CMK (cell line): ENCODE measurements around the gene AKT3.

Experiments used
- DNase-seq: peaks from one replicate; pipeline ENCODE4 v3.0.0-alpha.2; 2010; ENCODE audit warnings: low read depth

Gene AKT3

GRCh38 chr1:243550276-243550675 lies 299.8 kb downstream of the AKT3 start:
- no peak for DNase-seq

GRCh38 chr1:243549791-243550190 lies 300.3 kb downstream of the AKT3 start:
- DNase-seq: no peak

- no peak for DNase-seq
Measured at GRCh38 chr1:243549108-243549507, 300.9 kb downstream of the AKT3 start.

DNA sequence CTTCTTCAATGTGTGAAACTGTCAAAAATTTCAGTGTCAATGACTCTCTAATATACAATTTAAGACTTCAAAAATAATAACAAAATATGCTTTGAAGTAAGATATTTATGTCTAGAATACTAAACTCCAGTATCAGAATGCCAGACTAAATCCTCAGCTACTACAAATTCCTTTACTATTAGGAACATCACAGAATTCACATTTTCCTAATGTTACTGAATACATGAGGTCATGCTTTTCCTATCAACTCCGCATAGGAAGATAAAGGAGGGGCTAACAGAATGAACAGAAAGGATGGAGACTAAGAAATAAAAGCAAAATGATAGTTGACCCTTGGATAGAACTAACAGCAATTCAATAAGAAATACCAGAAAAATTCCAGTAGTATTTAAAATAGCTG lies 301.5 kb downstream of the AKT3 start:
- DNase-seq: no peak

GRCh38 chr1:243547891-243548290 lies 302.2 kb downstream of the AKT3 start:
- no peak for DNase-seq

GRCh38 chr1:243546457-243546856 lies 303.6 kb downstream of the AKT3 start:
- no peak for DNase-seq

GRCh38 chr1:243543501-243543900 lies 306.5 kb downstream of the AKT3 start:
- DNase-seq: no peak

DNA sequence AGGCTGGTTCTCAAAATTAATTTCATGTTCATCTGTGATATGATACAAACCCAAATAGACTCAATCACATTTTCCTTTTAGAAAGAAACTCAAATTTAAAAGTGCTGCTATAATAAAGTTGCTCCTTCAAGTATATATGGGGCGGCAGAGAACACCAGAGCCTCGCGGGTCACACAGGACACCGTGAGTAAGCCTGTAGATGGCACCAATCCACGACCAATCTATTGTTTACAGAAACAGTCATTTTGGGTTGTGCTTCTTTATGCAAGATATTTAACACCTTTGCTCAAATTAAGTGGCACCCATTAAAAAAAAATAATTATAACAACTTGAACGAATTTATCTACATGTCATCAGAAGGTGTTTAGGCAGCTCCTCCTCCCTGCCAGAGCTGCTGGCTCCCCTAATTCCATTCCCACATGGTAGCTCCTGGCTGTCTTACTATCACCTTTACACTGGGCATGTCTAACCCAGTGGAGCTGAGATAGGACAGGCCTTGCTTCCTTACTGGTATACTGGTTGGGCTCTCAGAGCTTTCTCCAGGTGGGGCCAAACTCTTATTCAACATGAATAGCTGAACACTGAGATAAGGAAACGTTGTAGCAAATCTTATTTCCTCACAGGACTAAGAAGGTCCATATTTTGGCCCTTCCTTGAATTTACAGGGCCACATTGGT lies 307.2 kb downstream of the AKT3 start:
- no peak for DNase-seq

DNA sequence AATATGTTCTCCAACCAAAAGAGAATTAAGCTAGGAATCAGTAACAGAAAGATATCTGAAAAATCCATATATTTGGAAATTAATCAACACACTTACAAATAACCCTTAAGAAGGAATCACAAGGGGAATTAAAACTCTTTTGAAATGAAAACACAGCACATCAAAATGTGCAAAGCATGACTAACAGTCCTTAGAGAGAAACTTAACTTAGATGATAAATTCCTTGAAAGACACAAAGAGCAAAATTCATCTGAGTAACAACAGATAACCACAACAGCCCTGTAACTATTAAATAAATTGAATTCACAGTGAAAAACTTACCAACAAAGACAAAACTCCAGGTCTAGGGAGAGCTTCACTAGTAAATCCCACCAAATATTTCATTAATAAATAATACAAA lies 310.4 kb downstream of the AKT3 start:
- no peak for DNase-seq

- no peak for DNase-seq
Measured at GRCh38 chr1:243535014-243535413, 315.0 kb downstream of the AKT3 start.

- DNase-seq: no peak
Measured at GRCh38 chr1:243529512-243529911, 320.5 kb downstream of the AKT3 start.

GRCh38 chr1:243528459-243529121 lies 321.5 kb downstream of the AKT3 start:
- DNase-seq: no peak

- no peak for DNase-seq
Measured at GRCh38 chr1:243526180-243526579, 323.9 kb downstream of the AKT3 start.

GRCh38 chr1:243525085-243525487 lies 325.0 kb downstream of the AKT3 start:
- no peak for DNase-seq

DNA sequence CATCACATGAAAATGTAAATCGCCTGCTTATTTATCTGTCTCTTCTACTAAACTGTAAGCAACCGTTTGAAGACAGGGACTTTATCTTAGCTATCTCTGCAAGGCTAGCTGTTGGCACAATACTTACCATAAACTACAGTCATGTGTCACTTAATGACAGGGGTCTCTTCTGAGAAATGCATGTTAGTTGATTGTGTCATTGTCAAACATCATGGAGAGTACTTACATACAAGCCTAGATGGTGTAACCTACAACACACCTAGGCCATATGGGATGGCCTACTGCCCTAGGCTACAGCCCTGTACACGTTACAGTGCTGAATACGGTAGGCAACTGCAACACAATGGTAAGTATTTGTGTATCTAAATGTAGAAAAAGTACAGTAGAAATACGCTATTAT lies 326.3 kb downstream of the AKT3 start:
- no peak for DNase-seq

DNA sequence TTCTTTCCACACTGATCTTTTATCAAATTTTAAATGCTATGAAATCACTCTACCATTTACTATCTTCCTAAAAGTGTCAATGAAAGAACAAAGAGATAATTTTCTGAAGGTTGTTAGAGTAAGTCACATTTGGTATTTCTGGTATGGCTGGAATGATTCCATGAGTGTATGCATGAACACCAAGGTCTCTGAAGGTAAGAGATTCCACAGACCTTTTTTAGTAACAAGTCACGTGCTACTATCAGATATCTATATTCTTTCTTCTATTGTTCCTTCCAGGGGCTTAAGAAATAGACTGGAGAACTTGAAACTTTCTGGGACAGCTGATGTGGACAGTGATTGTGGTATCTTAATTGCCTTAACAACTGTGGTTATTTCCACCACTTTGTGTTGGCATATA lies 329.2 kb downstream of the AKT3 start:
- DNase-seq: no peak

DNA sequence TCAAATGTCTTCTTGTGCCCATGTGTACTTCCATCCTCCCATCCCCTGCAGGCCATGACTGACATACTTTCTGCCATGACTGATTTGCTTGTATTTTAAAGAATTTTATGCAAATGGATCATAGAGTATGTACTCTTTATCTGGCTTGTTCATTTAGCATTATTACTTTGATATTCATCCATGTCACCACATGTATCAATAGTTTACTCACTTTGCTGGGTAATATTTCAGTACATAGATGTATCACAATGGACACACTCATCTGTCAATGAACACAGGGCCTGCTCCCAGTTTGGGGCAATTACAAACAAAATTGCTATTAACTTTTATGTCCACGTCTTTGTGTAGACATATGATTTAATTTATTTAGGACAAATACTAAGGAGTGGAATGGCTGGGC lies 335.1 kb downstream of the AKT3 start:
- no peak for DNase-seq

GRCh38 chr1:243513726-243514491 lies 336.1 kb downstream of the AKT3 start:
- no peak for DNase-seq

DNA sequence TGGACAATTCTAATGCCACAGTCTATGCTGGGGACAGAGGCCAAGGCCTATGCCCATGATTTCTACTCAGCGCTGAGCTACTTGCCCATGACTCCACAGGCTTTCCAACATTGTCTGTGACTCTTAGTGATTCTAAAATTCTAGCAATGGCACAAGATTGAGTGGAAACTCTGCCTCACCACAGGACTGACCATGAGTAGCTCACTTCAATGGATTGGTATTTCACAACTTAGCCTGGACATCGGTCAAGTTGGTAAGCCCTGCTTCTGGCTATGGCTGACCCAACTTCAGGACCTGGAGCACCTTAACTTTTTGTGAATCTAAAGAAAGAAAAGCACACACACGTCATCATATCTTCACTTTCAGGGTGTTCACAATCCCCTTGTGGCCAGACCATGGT lies 339.1 kb downstream of the AKT3 start:
- no peak for DNase-seq

- DNase-seq: no peak
Measured at GRCh38 chr1:243508943-243509342, 341.1 kb downstream of the AKT3 start.

- DNase-seq: no peak
Measured at GRCh38 chr1:243508303-243508713, 341.7 kb downstream of the AKT3 start.

GRCh38 chr1:243507672-243508302 lies 342.3 kb downstream of the AKT3 start:
- DNase-seq: no peak
